WTC11 (cell line): ENCODE measurements around the gene JTB.

ENCODE experiments used
- ATF2 ChIP-seq: sonication (generic); formaldehyde crosslinking; IDR thresholded peaks from 2 replicates; pipeline ENCODE4 v1.8.1; 2022; ENCODE audit warnings: low read depth, missing genetic modification reagents, borderline replicate concordance
- CREB1 ChIP-seq: sonication (generic); formaldehyde crosslinking; IDR thresholded peaks from 2 replicates; pipeline ENCODE4 v1.8.0; 2023; ENCODE audit warnings: mild to moderate bottlenecking, missing genetic modification reagents
- CTCF ChIP-seq: fragments of 200-600 bp; IDR thresholded peaks from 2 replicates; pipeline ENCODE4 v1.8.0; 2022; ENCODE audit warnings: antibody characterized with exemption
- ESRRA ChIP-seq: sonication (generic); formaldehyde crosslinking; IDR thresholded peaks from 2 replicates; pipeline ENCODE4 v1.8.1; 2022; ENCODE audit warnings: mild to moderate bottlenecking, missing genetic modification reagents, borderline replicate concordance
- USF2 ChIP-seq: sonication (generic); formaldehyde crosslinking; IDR thresholded peaks from 2 replicates; pipeline ENCODE4 v1.8.1; 2023; ENCODE audit warnings: mild to moderate bottlenecking, missing genetic modification reagents, moderate library complexity
- ZNF263 ChIP-seq: sonication (generic); formaldehyde crosslinking; IDR thresholded peaks from 2 replicates; pipeline ENCODE4 v1.8.1; 2022; ENCODE audit warnings: low read depth, mild to moderate bottlenecking, moderate library complexity, missing genetic modification reagents

- TF ChIP-seq CREB1 (CRISPR knock-in tag) (no peak), ESRRA (CRISPR knock-in tag) (no peak), ZNF263 (no peak), CTCF (no peak), ATF2 (CRISPR knock-in tag) (no peak), USF2 (CRISPR knock-in tag) (no peak)
Measured at GRCh38 chr1:153926405-153926804, 51.1 kb downstream of the JTB start.
